Effector memory CD4-positive, alpha-beta T cell (primary cell): ENCODE measurements around the gene SIGLEC1.

ENCODE experiments used
- DNase-seq, 3 donors: peaks; one replicate each; pipeline ENCODE4 v3.0.0-alpha.2; 2020
- H3K27ac ChIP-seq: 2 replicates; pipeline ENCODE4 v1.7.0; 2013; ENCODE audit warnings: mild to moderate bottlenecking, low read length, moderate library complexity; ENCODE audit not compliant: insufficient read depth, poor library complexity, severe bottlenecking
- H3K27me3 ChIP-seq: replicated peaks from 2 replicates; pipeline ENCODE4 v1.7.0; 2013; ENCODE audit warnings: mild to moderate bottlenecking, low read length; ENCODE audit not compliant: insufficient read depth, control insufficient read depth, poor library complexity, severe bottlenecking
- H3K36me3 ChIP-seq: 2 replicates; pipeline ENCODE4 v1.7.0; 2013; ENCODE audit warnings: mild to moderate bottlenecking, low read length, moderate library complexity; ENCODE audit not compliant: control insufficient read depth, insufficient read depth
- H3K4me1 ChIP-seq: 2 replicates; pipeline ENCODE4 v1.7.0; 2013; ENCODE audit warnings: low read length, mild to moderate bottlenecking; ENCODE audit not compliant: control insufficient read depth, insufficient read depth, poor library complexity, severe bottlenecking
- H3K4me3 ChIP-seq: 2 replicates; pipeline ENCODE4 v1.7.0; 2013; ENCODE audit warnings: low read length, low read depth, mild to moderate bottlenecking; ENCODE audit not compliant: insufficient read depth, poor library complexity, severe bottlenecking
- H3K9me3 ChIP-seq: 2 replicates; pipeline ENCODE4 v1.7.0; 2013; ENCODE audit warnings: mild to moderate bottlenecking, low read length, moderate library complexity; ENCODE audit not compliant: control insufficient read depth

SIGLEC1 gene

DNA sequence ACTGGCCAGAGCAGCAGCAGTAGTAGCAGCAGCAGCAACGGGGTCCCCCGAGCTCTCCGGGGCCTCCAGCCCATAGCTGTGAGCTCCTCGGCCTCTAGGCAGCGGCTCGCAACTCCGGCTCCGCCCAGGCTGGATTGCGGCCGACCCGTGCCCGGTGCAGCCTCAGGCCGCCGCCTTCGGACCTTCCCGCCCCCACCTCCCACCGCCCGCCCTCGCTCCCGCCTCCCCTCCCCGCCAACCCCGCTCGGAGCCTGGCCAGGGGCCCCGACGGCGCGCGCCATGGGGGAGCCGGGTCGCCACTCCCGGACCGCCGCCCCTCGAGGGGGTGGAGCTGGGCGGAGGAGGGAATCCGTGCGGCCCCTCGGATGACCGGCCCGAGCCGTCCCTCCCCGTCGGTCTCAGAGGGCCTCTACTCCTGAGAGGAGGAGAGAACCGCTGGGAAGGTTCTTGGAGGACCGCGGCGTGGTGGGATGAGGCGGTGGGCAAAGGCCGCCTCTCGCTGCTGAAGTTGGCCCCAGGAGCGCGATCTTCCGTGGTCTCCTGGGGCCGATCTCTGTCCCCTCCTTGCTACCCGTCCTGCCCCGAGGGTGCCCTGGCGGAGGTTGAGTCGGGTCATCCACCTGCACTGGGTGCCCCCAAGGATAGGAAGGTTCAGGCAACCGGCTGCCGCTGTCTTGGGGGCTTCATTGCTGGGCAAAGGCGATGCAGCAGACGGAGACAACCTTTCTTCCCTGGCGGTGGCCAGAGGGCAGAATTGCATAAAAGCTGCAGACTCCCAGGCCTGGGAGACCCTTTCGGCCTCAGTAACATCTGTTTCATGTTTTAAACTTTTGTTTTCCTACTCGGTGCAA is 30.2 kb downstream of the SIGLEC1 start, which contains the start of gene ADAM33:
Gene ADAM33 (minus strand): TSS at position 80 of the 851 bp plus-strand sequence. CDS start 6 bp downstream, at position 74.
- no peak for DNase-seq
- no peak within 1 kb of the TSS for H3K4me3 ChIP-seq
- peaks cover 18% of the 10 kb centered on the region for H3K27me3 ChIP-seq

DNA sequence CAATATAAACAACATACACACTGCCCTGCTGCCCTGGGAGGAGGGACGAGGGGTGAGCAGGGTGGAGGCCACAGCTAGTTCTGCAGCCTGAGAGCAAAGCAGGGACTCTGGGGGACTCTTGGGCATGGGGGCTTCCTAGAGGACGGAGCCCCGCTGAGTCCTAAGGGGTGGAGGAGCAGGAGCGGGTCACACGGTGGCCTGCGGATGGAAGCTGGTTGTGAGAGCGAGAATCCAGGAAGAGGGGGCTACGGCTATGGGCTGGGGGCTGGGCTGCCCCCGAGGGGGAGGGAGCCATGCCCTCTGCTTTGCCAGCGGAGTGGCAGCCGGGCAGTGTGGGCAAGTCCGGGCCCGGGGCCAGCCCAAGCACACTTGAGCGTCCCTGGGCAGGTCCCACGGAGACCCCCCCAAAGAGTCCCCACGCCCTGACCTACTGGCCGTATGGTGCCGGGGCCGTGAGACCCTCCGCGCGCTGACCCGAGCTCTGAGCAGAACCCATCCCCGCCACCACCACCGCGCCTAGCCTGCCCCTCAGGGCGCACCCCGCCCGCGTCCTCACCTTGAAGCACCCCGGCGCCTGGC is 31.0 kb downstream of the SIGLEC1 start:
- no peaks in the 10 kb centered on the region for H3K9me3 ChIP-seq
- H3K4me3 ChIP-seq, result no peak overlapping the region
- DNase-seq, result no peak
- no peak overlapping the region for H3K27ac ChIP-seq
- H3K4me1 ChIP-seq, result peaks cover 9% of the 10 kb centered on the region
- no peaks in the 10 kb centered on the region for H3K36me3 ChIP-seq
- peaks cover 18% of the 10 kb centered on the region for H3K27me3 ChIP-seq

More for the DNA sequence above, 30.2 kb downstream of the SIGLEC1 start, which contains the start of gene ADAM33:
- Histone ChIP-seq H3K27ac (no peak within 1 kb of the TSS), H3K4me1 (peaks cover 6% of the 10 kb centered on the region), H3K36me3 (no peaks in the 10 kb centered on the region), H3K9me3 (no peaks in the 10 kb centered on the region)

DNA sequence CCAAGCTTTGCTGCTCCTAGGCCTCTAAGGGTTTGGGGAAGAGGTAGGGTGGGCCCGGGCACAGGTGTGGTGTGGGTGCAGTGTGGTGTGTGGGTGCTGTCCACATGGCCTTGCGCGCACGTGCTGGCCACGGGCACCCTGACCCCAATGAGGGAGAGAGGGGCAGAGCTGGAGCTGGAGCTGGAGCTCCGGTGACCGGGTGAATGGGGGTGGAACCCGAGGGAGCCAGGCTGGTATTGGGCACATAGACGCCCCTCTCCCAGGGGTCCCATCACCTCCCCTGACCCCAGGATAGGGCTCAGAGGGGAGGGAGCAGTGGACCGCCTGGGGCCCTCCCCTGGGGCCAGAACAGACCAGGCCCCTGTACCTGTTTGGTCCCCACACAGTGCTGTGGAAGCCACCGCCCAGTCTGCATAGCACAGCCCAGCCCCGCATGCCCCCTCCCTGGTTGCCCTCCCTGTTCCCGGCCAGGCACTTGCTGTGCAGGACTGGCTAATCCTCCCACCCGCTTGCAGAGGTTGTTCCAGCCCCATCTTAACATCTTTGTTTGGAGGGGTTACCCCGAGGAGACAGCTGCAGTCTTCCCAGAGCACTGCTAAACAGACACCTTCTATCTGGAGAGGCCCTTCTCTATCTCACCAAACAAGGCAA is 31.6 kb downstream of the SIGLEC1 start:
- Histone ChIP-seq H3K27ac (no peak overlapping the region), H3K27me3 (peaks cover 18% of the 10 kb centered on the region), H3K9me3 (no peaks in the 10 kb centered on the region), H3K4me1 (peaks cover 9% of the 10 kb centered on the region), H3K4me3 (no peak overlapping the region), H3K36me3 (no peaks in the 10 kb centered on the region)
- no peak for DNase-seq

DNA sequence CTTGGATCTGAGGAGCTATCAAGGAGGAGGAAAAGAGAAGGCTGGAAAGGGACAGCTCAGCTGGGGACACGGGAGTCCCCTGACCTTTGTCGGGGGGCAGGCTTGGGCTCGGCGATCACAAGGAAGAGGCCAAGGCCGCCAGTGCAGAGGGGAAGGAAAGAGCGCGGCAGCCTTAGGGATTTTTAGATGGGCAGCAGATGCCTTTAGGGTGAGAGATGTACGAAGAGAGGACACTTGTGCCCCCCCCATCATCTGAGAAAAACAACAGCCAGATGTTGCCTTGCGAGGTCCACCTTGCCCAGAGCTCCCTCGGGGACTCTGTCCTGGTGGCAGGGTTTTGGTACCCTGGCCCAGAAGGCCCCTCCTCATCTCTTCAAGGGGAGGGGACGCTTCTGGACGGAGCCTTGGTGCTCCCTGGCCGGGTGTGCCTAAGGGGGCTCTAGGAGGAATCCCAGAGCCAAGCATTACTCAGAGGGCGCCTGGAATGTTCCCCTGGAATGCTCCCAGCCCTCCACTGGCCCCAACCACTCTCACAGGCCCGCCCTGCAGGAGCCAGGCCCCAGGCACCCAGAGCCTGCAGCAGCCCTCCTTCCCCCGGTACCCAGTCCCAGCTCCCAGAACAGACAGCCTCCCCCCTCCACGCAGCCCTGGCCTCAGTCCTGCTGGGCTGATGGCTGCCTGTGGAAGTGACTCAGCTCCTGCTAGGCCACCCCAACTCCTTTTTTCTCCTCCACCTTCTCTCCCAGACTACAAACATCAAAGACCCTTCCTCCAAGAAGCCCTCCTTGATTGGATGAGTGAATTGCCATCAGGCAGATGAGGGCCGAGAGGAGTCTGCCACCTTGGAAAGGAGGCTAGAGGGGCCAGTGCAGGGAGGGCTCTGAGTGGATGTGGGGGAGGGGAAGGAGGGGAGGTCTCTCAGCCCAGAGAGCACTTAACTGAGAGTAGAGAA is 32.4 kb downstream of the SIGLEC1 start:
- no peak for DNase-seq
- Histone ChIP-seq H3K27me3 (peaks cover 26% of the 10 kb centered on the region), H3K4me3 (no peak overlapping the region), H3K4me1 (peaks cover 9% of the 10 kb centered on the region), H3K9me3 (no peaks in the 10 kb centered on the region), H3K36me3 (no peaks in the 10 kb centered on the region), H3K27ac (no peak overlapping the region)

DNA sequence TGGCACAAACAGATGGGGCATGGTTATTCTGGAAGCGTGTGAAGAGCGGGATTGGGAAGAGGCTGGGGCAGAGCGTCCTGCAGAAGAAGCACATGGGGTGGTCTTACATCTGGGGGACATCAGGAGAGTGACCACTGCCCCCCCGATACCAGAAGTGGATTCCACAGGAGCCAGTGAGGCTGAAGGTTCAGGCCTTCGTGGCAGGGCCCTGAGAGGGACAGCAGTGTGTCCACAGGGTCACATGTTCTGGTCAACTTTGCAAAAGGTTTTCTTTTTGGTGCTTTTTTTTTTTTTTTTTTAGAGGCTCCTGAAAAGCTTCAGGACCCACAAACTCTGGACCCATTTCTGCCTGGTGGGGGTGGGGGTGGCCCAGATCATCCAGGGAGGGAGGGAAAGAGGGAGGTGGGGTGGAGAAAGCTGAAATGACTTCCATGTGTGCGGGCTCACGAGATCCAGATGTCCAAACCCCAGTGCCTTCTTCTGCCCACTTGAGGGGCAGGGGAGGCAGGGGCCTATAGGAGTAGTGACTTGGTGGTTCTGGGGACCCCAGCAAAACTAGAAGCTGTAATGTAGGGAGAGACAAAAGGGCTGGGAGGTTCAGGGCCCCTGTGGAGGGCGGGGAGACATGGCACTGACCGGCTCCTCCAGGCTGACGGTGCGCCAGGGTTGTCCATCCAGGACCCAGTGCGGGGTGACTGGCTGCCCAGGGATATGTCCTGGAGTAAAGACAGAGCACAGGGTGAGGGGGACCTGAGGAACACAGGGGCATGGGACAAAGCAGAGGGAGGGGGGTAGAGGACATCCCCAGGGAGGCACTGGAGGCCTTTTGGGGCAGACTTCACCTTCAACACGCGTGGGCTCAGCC is 33.3 kb downstream of the SIGLEC1 start:
- Histone ChIP-seq H3K27me3 (peaks cover 27% of the 10 kb centered on the region), H3K36me3 (no peaks in the 10 kb centered on the region), H3K4me3 (no peak overlapping the region), H3K9me3 (no peaks in the 10 kb centered on the region), H3K4me1 (peaks cover 9% of the 10 kb centered on the region), H3K27ac (no peak overlapping the region)
- DNase-seq, result no peak

DNA sequence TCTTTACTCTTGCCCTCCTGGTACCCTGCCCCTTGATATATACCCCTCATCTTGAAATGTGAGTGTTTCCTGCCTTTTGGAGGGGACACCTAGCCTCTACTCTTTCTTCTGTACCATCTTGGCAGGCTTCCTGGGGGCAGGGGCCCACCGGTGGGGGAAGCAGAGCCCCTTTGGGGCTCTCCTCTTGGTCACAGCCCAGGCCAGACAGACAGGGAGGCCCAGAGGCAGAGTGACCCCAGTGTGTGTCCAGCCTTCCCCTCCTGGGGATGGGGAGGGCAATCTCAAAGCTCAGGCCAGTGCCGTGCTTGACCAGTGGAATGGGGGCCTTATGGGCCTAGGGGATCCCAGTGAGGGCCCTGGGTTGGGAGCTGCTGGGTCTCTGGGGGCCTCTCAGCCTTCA is 34.2 kb downstream of the SIGLEC1 start:
- no peak overlapping the region for H3K4me3 ChIP-seq
- no peak for DNase-seq

DNA sequence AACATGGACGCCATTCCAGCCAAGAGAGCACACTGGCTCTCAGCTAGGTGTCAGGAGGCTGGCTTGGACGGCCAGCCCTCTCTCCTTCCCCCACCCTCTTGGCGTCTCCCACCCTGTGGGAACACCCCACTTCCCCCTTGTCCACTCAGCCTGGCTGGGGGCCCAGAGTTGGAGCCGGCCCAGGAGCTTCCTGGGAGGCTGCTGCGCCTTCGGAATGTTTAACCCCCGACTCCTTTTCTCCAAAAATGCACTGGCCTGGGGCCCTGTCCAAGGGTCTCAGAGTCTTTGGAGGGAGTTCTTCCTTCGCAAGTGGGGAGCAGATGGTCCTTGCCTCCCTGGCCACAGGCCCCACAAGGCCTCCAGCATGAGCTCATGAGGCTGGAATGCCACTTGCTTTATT is 34.7 kb downstream of the SIGLEC1 start:
- no peak for DNase-seq
- peaks cover 33% of the 10 kb centered on the region for H3K27me3 ChIP-seq
- H3K27ac ChIP-seq, result no peak overlapping the region
- H3K9me3 ChIP-seq, result no peaks in the 10 kb centered on the region
- no peak overlapping the region for H3K4me3 ChIP-seq
- H3K4me1 ChIP-seq, result peaks cover 11% of the 10 kb centered on the region
- no peaks in the 10 kb centered on the region for H3K36me3 ChIP-seq

More for the DNA sequence above, 34.2 kb downstream of the SIGLEC1 start:
- Histone ChIP-seq H3K9me3 (no peaks in the 10 kb centered on the region), H3K27me3 (peaks cover 33% of the 10 kb centered on the region), H3K27ac (no peak overlapping the region), H3K4me1 (peaks cover 9% of the 10 kb centered on the region), H3K36me3 (no peaks in the 10 kb centered on the region)

DNA sequence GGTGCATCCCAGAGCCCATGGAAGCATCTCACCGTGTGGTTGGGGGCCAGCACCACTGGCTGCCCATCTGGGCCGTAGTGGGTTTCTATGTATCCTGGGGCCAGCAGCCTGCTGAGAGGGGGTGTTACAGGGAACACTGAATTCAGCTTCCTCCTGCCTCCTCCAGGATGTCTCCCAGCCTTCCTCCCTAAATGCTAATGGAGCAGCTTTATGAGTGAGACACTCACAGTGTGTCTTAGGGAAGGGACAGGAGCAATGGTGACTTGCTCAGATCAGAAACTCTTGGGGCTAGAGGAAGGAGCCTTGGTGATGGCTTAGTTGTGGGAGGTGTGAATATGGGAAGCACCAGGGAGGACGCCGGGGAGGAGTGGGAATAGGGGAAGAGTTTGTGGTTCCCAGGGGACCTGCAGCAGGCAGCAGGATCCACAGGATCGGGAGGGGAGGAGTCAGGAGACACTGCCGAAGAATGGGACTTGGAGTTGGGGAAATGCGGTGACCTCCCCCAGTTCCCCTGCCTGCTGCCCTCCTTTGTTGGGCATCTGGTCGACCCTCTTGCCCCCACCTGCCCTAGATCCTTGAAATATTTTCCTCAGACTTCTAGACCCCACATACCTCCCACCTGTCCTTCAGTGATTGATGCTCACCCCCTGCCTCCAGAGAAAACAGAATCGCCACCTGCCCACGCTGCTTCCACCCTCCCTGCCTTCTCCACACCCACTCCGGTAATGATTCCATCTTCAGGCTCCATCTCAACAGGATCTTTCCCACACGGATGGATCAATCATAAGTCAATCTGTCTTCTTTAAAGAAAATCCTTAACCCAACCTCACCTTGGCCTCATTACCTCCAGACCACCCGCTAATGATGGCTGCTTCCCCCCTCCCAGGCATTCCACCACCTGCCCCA is 37.2 kb downstream of the SIGLEC1 start:
- H3K27me3 ChIP-seq, result peaks cover 28% of the 10 kb centered on the region
- H3K27ac ChIP-seq, result no peak overlapping the region
- H3K4me3 ChIP-seq, result no peak overlapping the region
- no peaks in the 10 kb centered on the region for H3K36me3 ChIP-seq
- peaks cover 10% of the 10 kb centered on the region for H3K4me1 ChIP-seq
- H3K9me3 ChIP-seq, result no peaks in the 10 kb centered on the region
- no peak for DNase-seq
